Measurements from ENCODE around the gene FAM13A.
"Not testable (repeated sequence)": the region's sequence is repeated elsewhere in the genome, so short reads cannot be mapped to it uniquely, and the experiment has no call there.

The FAM13A gene

GRCh38 chr4:88998001-88998400 lies 59.0 kb downstream of the FAM13A start:
- DNase-seq = no peak

- no peak for DNase-seq
Measured at GRCh38 chr4:88995874-88996273, 61.1 kb downstream of the FAM13A start.

GRCh38 chr4:88995257-88995656 lies 61.7 kb downstream of the FAM13A start:
- not testable (repeated sequence) for DNase-seq

- DNase-seq = no peak
Measured at GRCh38 chr4:88993246-88993645, 63.7 kb downstream of the FAM13A start.

GRCh38 chr4:88991746-88992145 lies 65.2 kb downstream of the FAM13A start:
- DNase-seq = no peak

GRCh38 chr4:88989990-88990389 lies 67.0 kb downstream of the FAM13A start:
- DNase-seq = no peak

- DNase-seq = no peak
Measured at GRCh38 chr4:88985088-88985773, 71.8 kb downstream of the FAM13A start.

- DNase-seq = no peak
Measured at GRCh38 chr4:88982757-88983156, 74.2 kb downstream of the FAM13A start.

GRCh38 chr4:88981993-88982392 lies 75.0 kb downstream of the FAM13A start:
- no peak for DNase-seq

GRCh38 chr4:88981556-88981955 lies 75.4 kb downstream of the FAM13A start:
- no peak for DNase-seq

- DNase-seq = no peak
Measured at GRCh38 chr4:88979276-88979675, 77.7 kb downstream of the FAM13A start.

GRCh38 chr4:88976775-88977035 lies 80.3 kb downstream of the FAM13A start:
- no peak for DNase-seq

- no peak for DNase-seq
Measured at GRCh38 chr4:88975958-88976774, 80.8 kb downstream of the FAM13A start.

- DNase-seq = no peak
Measured at GRCh38 chr4:88971536-88971935, 85.4 kb downstream of the FAM13A start.

- DNase-seq = no peak
Measured at GRCh38 chr4:88969746-88970145, 87.2 kb downstream of the FAM13A start.

GRCh38 chr4:88969271-88969670 lies 87.7 kb downstream of the FAM13A start:
- DNase-seq = no peak

- DNase-seq = no peak
Measured at GRCh38 chr4:88967883-88968331, 89.1 kb downstream of the FAM13A start.

GRCh38 chr4:88965053-88965452 lies 91.9 kb downstream of the FAM13A start:
- no peak for DNase-seq

GRCh38 chr4:88964450-88964849 lies 92.5 kb downstream of the FAM13A start:
- DNase-seq = no peak

- DNase-seq = no peak
Measured at GRCh38 chr4:88963817-88964216, 93.2 kb downstream of the FAM13A start.

- no peak for DNase-seq
Measured at GRCh38 chr4:88962396-88962795, 94.6 kb downstream of the FAM13A start.

GRCh38 chr4:88960576-88960975 lies 96.4 kb downstream of the FAM13A start:
- DNase-seq = no peak

- no peak for DNase-seq
Measured at GRCh38 chr4:88958080-88958479, 98.9 kb downstream of the FAM13A start.

- no peak for DNase-seq
Measured at GRCh38 chr4:88957570-88957969, 99.4 kb downstream of the FAM13A start.
